Natural killer cell treated with Interleukin-12 subunit alpha and Interleukin-12 subunit beta and Interleukin-15 and Interleukin-18, amount 100 ng/mL, for 72 hours (primary cell): ENCODE measurements around the gene ANKRD31. TPM values are rescaled to one million over a fixed set of nuclear protein-coding genes. Genes with fewer than 3 reads are reported as not detected.
"Not testable (repeated sequence)": the region's sequence is repeated elsewhere in the genome, so short reads cannot be mapped to it uniquely, and the experiment has no call there.

ENCODE experiments used
- ATAC-seq, 2 donors: fragments of 150-1000 bp; cut with Tn5 transposase in 1 of 2; sonication (Bioruptor Pico), chemical (Tn5 transposase) in 1 of 2; 2 replicates each; pipeline ENCODE4 v1.10.0; 2021
- DNase-seq: peaks from one replicate; pipeline ENCODE4 v3.0.0; 2022; ENCODE audit warnings: low spot score
- H3K27ac Mint-ChIP-seq, 2 donors: 1 replicate in 1 of 2; 2 replicates in 1 of 2; pipeline ENCODE4 v1.8.0; 2022; ENCODE audit warnings: mixed read lengths in 2 of 2, mild to moderate bottlenecking in 1 of 2, moderate library complexity in 1 of 2
- H3K27me3 Mint-ChIP-seq, 2 donors: 1 replicate in 1 of 2; 2 replicates in 1 of 2; pipeline ENCODE4 v1.8.0; 2022; ENCODE audit warnings: mixed read lengths in 2 of 2
- H3K36me3 Mint-ChIP-seq: one replicate; pipeline ENCODE4 v1.8.0; 2022; ENCODE audit warnings: mixed read lengths
- H3K4me1 Mint-ChIP-seq, 2 donors: 1 replicate in 1 of 2; 2 replicates in 1 of 2; pipeline ENCODE4 v1.8.0; 2022; ENCODE audit warnings: low read depth in 2 of 2, mixed read lengths in 2 of 2, mild to moderate bottlenecking in 1 of 2
- H3K4me3 Mint-ChIP-seq: one replicate; pipeline ENCODE4 v1.8.0; 2022; ENCODE audit warnings: mixed read lengths
- H3K9me3 Mint-ChIP-seq: 2 replicates; pipeline ENCODE4 v1.8.0; 2022; ENCODE audit warnings: mixed read lengths
- total RNA-seq, 2 donors: library from RNA; stranded (reverse); gene quantifications; one replicate each; pipeline ENCODE4 v1.2.3, GENCODE V29; 2022

ANKRD31 gene
- total RNA-seq, 2 donors from 2014 or later, result 0.22 TPM; not detected in 1

- Mint-ChIP-seq H3K9me3 (no peaks in the 10 kb centered on the region), H3K4me1 (peaks cover 13 to 15% of the 10 kb centered on the region in 2 donors), H3K4me3 (no peak overlapping the region), H3K27ac (no peak overlapping the region), H3K27me3 (peaks cover 18 to 24% of the 10 kb centered on the region in 2 donors), H3K36me3 (no peaks in the 10 kb centered on the region)
- ATAC-seq (no peak), DNase-seq (no peak)
These were observed 145.1 kb downstream of the ANKRD31 start for GRCh38 chr5:75091597-75091996.

DNA sequence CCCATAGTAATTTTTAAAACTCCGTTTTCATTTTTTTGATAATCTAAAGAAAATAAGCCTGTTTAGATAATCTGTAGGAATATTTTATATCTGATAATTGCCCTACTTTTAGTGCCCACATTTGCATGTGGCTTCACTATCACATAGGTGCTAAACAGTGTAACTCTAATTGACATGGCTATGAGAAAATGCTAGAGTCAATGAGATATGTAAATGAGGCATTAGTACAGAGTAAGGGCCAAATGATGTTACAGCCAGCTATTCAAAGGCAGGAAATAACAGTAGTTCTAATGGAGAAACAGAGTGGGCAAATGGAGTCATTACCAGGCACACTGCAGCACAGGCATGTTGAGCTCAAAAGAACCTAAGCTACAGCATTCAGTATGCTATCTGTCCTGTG is 147.0 kb downstream of the ANKRD31 start:
- Mint-ChIP-seq H3K36me3 (no peaks in the 10 kb centered on the region), H3K4me3 (no peak overlapping the region), H3K4me1 (peaks cover 2 to 4% of the 10 kb centered on the region in 2 donors), H3K9me3 (no peaks in the 10 kb centered on the region), H3K27me3 (peaks cover 20 to 29% of the 10 kb centered on the region in 2 donors), H3K27ac (no peak overlapping the region)
- ATAC-seq (no peak), DNase-seq (no peak)

- no peak overlapping the region for H3K4me3 Mint-ChIP-seq
- no peak for DNase-seq
- peaks cover 18 to 29% of the 10 kb centered on the region in 2 donors for H3K27me3 Mint-ChIP-seq
- no peaks in the 10 kb centered on the region for H3K9me3 Mint-ChIP-seq
- H3K36me3 Mint-ChIP-seq, result no peaks in the 10 kb centered on the region
- ATAC-seq, result no peak
- no peaks in the 10 kb centered on the region for H3K4me1 Mint-ChIP-seq
- no peak overlapping the region for H3K27ac Mint-ChIP-seq
These were observed 147.5 kb downstream of the ANKRD31 start for GRCh38 chr5:75089137-75089536.

- H3K4me1 Mint-ChIP-seq, result no peaks in the 10 kb centered on the region
- H3K4me3 Mint-ChIP-seq, result no peak overlapping the region
- no peak overlapping the region for H3K27ac Mint-ChIP-seq
- peaks cover 18 to 29% of the 10 kb centered on the region in 2 donors for H3K27me3 Mint-ChIP-seq
- H3K36me3 Mint-ChIP-seq, result no peaks in the 10 kb centered on the region
- DNase-seq, result no peak
- no peak for ATAC-seq
- H3K9me3 Mint-ChIP-seq, result no peaks in the 10 kb centered on the region
These were observed 148.0 kb downstream of the ANKRD31 start for GRCh38 chr5:75088648-75089047.

DNA sequence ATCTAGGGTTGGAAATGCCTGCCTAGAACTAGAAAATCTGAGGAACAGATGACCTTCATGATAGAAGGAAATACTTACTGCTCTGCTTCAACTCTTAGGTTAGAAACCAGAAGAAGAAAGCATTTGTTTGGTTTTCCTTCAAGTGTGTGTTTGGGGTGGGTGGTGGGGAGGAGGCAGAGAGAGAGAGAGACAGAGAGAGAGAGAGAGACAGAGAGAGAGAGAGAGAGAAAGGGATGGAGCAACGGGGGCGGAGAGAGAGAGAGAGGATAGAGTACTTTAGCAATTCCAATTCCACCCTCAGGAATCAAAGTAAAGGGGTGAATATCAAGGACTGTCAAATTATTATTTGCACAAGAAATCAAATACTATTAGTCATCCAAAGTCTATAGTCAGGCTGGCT is 155.2 kb downstream of the ANKRD31 start:
- Mint-ChIP-seq H3K9me3 (no peaks in the 10 kb centered on the region), H3K4me1 (no peaks in the 10 kb centered on the region), H3K27ac (no peak overlapping the region), H3K4me3 (no peak overlapping the region), H3K36me3 (no peaks in the 10 kb centered on the region), H3K27me3 (peaks cover 4 to 15% of the 10 kb centered on the region in 2 donors)
- ATAC-seq (no peak), DNase-seq (no peak)

DNA sequence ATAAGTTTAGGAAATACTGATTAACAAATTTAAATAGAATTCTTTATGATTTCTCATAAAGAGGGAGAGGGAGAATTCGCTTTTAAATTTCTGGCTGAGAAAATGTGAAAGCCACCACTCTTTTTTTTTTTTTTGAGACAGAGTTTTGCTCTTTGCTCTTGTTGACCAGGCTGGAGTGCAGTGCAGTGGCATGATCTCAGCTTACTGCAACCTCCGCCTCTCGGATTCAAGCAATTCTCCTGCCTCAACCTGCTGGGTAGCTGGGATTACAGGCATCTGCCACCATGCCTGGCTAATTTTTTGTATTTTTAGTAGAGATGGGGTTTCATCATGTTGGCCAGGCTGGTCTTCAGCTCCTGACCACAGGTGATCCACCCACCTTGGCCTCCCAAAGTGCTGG is 157.3 kb downstream of the ANKRD31 start:
- DNase-seq, H3K9me3 Mint-ChIP-seq, ATAC-seq, H3K4me1 Mint-ChIP-seq, H3K27ac Mint-ChIP-seq, H3K4me3 Mint-ChIP-seq, H3K36me3 Mint-ChIP-seq: not testable (repeated sequence)
- peaks cover 6 to 11% of the 10 kb centered on the region in 2 donors for H3K27me3 Mint-ChIP-seq

- Mint-ChIP-seq H3K4me1 (no peaks in the 10 kb centered on the region), H3K4me3 (no peak overlapping the region), H3K36me3 (no peaks in the 10 kb centered on the region), H3K27me3 (peaks cover 9 to 11% of the 10 kb centered on the region in 2 donors), H3K27ac (no peak overlapping the region), H3K9me3 (no peaks in the 10 kb centered on the region)
- DNase-seq (no peak), ATAC-seq (no peak)
These were observed 158.7 kb downstream of the ANKRD31 start for GRCh38 chr5:75078027-75078426.

- DNase-seq (no peak), ATAC-seq (no peak)
- no peak overlapping the region for H3K27ac Mint-ChIP-seq
- H3K9me3 Mint-ChIP-seq, result no peaks in the 10 kb centered on the region
- no peak overlapping the region for H3K4me3 Mint-ChIP-seq
- H3K36me3 Mint-ChIP-seq, result no peaks in the 10 kb centered on the region
- peaks cover 3 to 9% of the 10 kb centered on the region in 2 donors for H3K27me3 Mint-ChIP-seq
- H3K4me1 Mint-ChIP-seq, result no peaks in the 10 kb centered on the region
These were observed 164.6 kb downstream of the ANKRD31 start for GRCh38 chr5:75072061-75072460.

GRCh38 chr5:75071100-75071499 is 165.6 kb downstream of the ANKRD31 start:
- DNase-seq (no peak), ATAC-seq (no peak)
- Mint-ChIP-seq H3K27me3 (peaks cover 9 to 13% of the 10 kb centered on the region in 2 donors), H3K4me1 (no peaks in the 10 kb centered on the region), H3K36me3 (no peaks in the 10 kb centered on the region), H3K4me3 (no peak overlapping the region), H3K9me3 (no peaks in the 10 kb centered on the region), H3K27ac (no peak overlapping the region)

- Mint-ChIP-seq H3K4me1 (no peaks in the 10 kb centered on the region), H3K27me3 (peaks cover 7 to 9% of the 10 kb centered on the region in 2 donors), H3K9me3 (no peaks in the 10 kb centered on the region), H3K4me3 (no peak overlapping the region), H3K36me3 (no peaks in the 10 kb centered on the region), H3K27ac (no peak overlapping the region)
- DNase-seq (no peak), ATAC-seq (no peak)
These were observed 169.2 kb downstream of the ANKRD31 start for GRCh38 chr5:75067434-75067833.

- H3K4me1 Mint-ChIP-seq, result no peaks in the 10 kb centered on the region
These were observed 173.7 kb downstream of the ANKRD31 start for GRCh38 chr5:75062925-75063531.

DNA sequence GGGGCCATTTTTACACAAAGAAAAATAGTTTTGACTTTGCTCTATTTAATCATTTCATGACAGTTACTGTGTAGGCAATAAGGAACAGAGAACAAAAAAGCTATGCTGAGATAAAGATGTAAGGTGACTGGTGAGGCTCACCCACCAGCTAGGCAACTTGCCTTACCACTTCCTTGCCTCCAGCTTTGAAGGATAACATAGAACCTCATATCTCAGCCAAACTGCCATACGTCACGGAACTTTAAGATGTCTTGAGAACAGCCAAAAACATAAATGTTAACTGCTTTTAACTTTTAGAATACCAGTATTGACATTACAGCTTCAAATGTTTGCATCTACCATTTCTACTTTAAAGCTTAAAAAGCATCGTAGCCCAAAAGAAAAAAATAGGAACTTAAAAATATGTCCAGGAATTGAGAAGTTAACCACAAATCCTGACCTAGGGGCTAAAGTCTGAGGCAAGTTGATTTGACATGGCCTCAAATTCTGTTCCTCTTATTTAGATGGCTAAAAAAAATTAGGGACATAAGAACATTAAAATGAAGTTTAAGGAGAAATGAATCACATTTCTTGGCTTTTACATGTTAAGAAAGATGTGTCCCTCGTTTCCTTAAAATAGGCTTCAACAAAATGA is 176.6 kb downstream of the ANKRD31 start:
- Mint-ChIP-seq H3K4me1 (peaks cover 0 to under 1% of the 10 kb centered on the region in 2 donors), H3K27ac (no peak overlapping the region), H3K4me3 (no peak overlapping the region), H3K9me3 (no peaks in the 10 kb centered on the region), H3K27me3 (peaks cover 17 to 21% of the 10 kb centered on the region in 2 donors), H3K36me3 (no peaks in the 10 kb centered on the region)
- ATAC-seq (no peak), DNase-seq (no peak)

More at GRCh38 chr5:75062925-75063531, 173.7 kb downstream of the ANKRD31 start:
- H3K36me3 Mint-ChIP-seq, result no peaks in the 10 kb centered on the region
- ATAC-seq (no peak), DNase-seq (no peak)
- H3K27ac Mint-ChIP-seq, result no peak overlapping the region
- H3K4me3 Mint-ChIP-seq, result no peak overlapping the region
- H3K27me3 Mint-ChIP-seq, result peaks cover 14 to 15% of the 10 kb centered on the region in 2 donors
- no peaks in the 10 kb centered on the region for H3K9me3 Mint-ChIP-seq

- Mint-ChIP-seq H3K36me3 (no peaks in the 10 kb centered on the region), H3K27ac (no peak overlapping the region), H3K4me1 (peaks cover 0 to 5% of the 10 kb centered on the region in 2 donors), H3K9me3 (no peaks in the 10 kb centered on the region), H3K27me3 (peaks cover 23 to 28% of the 10 kb centered on the region in 2 donors), H3K4me3 (no peak overlapping the region)
- no peak for DNase-seq
- no peak for ATAC-seq
These were observed 177.6 kb downstream of the ANKRD31 start for GRCh38 chr5:75058986-75059535.

DNA sequence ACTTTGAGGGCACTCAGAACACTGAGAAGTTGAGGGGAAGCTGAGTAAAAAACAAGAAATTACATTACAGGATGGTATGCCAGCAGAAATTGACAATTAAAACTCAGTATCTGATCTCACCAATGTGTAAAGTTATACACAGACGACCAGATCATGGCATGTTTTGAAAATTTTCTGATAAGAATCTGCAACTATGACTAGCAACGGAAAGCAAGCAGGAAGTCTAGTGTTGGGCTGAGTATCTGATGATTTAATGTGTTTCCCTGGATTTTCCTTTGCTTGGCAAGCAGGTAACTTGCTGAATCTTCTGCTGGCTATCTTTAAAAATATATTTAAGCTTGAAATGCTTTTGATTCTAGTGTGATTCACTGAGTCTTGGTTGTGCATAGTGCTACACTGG is 179.1 kb downstream of the ANKRD31 start:
- Mint-ChIP-seq H3K4me1 (peaks cover 5% of the 10 kb centered on the region in 2 donors), H3K4me3 (no peak overlapping the region), H3K36me3 (no peaks in the 10 kb centered on the region)

More for the DNA sequence above, 179.1 kb downstream of the ANKRD31 start:
- DNase-seq (no peak), ATAC-seq (no peak)
- Mint-ChIP-seq H3K9me3 (no peaks in the 10 kb centered on the region), H3K27ac (no peak overlapping the region), H3K27me3 (peaks cover 23 to 28% of the 10 kb centered on the region in 2 donors)
